HG02938 (cell line): ENCODE results near the gene SURF1.
"Not testable (repeated sequence)": the region's sequence is repeated elsewhere in the genome, so short reads cannot be mapped to it uniquely, and the experiment has no call there.

Experiments used
- ATAC-seq: cut with Tn5 transposase; IDR thresholded peaks from one replicate; pipeline ENCODE4 v1.9.1; 2021; ENCODE audit warnings: mild to moderate bottlenecking, moderate library complexity; ENCODE audit not compliant: unreplicated experiment

Gene SURF1

GRCh38 chr9:133327021-133327420 is 29.3 kb downstream of the SURF1 start:
- not testable (repeated sequence) for ATAC-seq

DNA sequence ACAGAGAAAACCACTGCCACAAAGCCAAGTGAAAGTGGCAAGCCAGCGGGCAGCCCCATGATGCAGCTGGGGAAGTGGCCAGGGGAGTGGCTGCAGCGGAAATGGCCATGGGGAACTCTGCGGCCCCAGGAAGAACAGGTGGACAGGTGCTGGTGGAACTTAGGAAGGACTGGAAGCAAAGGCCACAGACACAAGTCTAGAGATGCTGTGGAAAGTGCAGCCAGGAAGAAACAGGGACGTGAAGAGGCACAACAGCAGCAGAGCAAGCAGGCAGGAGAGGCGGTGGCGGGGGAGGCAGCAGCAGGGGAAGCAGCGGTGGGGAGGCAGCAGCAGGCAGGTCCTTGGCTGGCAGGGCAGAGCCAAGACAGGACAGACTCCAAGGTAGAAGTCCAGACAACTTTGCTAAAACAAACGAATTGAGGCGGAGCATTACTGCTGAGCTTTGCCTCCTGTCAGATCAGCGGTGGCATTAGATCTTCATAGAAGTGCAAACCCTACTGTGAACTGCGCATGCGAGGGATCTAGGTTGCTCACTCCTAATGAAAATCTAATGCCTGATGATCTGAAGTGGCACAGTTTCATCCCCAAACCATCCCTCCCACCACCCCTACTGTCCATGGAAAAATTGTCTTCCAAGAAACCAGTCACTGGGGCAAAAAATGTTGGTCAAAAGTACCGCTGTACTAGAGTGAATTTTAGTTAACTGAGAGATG is 32.1 kb downstream of the SURF1 start:
- ATAC-seq, result no peak

- no peak for ATAC-seq
These were observed 33.1 kb downstream of the SURF1 start for GRCh38 chr9:133323211-133323610.

- no peak for ATAC-seq
These were observed 33.6 kb downstream of the SURF1 start for GRCh38 chr9:133322701-133323100.

- ATAC-seq, result no peak
These were observed 34.8 kb downstream of the SURF1 start for GRCh38 chr9:133321411-133321935.

- ATAC-seq, result no peak
These were observed 35.8 kb downstream of the SURF1 start for GRCh38 chr9:133320421-133320881.

DNA sequence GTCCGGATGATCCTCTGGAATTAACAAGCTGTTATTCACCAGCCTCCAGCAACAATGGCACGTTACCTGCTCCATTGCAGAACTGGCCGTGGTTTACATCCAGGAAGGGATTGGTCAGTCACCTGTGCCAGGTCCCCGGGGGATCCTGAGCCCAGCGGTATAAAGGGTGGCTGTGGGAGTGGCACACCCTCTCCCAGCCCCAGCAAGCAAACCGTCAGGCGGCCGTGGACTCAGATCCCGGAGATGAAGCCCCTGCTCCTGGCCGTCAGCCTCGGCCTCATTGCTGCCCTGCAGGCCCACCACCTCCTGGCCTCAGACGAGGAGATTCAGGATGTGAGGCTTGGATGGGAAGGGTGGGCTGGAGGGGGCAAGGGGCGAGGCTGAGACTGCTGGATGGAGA is 38.7 kb downstream of the SURF1 start:
- ATAC-seq, result not testable (repeated sequence)

DNA sequence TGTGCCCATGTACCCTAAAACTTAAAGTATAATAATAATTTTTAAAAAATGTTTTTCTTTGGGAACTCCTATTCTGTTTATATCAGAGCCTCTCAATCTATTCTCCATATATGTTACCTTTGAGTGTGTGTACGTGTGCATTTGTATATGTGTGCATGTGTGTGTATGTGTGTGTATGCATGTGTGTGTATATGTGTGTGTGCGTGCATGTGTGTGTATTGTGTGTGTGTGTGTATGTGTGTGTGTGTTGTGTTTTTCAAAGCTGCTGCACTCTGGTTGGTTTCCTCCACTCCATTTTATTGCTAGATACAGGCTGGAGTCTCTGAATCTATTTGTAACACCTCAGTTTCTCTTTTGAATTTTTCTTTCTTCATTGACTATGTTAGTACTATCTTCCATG is 40.3 kb downstream of the SURF1 start:
- ATAC-seq, result no peak

- ATAC-seq, result no peak
These were observed 46.7 kb downstream of the SURF1 start for GRCh38 chr9:133309608-133310007.

DNA sequence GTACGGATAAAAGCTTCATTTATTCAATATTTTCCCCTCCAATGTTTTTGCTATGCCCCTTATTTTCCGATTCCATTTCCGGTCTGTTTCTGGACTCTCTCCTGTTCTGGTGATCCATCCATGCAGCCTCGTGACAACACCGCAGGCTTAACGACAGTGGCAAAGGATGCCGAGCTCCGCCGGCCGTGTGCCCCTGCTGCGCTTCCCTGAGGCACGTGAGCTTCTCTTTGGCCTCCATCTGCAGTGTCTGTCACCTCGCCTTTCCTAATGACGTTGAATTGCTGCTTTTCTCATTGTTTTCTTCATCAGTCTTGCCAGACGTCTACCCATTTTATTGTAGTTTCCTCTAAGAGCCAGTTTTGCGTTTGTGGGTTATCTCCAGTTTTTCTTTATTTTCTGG is 49.0 kb downstream of the SURF1 start:
- no peak for ATAC-seq

GRCh38 chr9:133306242-133307204 is 49.8 kb downstream of the SURF1 start:
- ATAC-seq, result no peak

- no peak for ATAC-seq
These were observed 50.6 kb downstream of the SURF1 start for GRCh38 chr9:133305731-133306130.

GRCh38 chr9:133304477-133305377 is 51.6 kb downstream of the SURF1 start:
- ATAC-seq, result no peak

DNA sequence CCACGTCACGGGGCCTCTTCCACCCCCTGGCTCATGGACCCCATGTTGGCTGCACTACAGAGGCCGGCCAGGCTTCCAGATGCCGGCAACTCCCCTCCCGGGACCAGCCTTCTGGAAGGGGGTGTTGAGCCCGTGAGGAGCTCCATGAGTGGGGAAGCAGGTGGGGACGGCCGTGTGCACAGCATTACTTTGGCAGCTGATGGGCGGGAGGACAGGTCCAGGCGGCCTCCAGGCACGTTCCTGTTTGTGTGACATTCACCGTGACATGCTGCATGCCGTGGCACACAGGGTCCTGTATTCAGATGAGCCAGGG is 52.2 kb downstream of the SURF1 start:
- no peak for ATAC-seq

DNA sequence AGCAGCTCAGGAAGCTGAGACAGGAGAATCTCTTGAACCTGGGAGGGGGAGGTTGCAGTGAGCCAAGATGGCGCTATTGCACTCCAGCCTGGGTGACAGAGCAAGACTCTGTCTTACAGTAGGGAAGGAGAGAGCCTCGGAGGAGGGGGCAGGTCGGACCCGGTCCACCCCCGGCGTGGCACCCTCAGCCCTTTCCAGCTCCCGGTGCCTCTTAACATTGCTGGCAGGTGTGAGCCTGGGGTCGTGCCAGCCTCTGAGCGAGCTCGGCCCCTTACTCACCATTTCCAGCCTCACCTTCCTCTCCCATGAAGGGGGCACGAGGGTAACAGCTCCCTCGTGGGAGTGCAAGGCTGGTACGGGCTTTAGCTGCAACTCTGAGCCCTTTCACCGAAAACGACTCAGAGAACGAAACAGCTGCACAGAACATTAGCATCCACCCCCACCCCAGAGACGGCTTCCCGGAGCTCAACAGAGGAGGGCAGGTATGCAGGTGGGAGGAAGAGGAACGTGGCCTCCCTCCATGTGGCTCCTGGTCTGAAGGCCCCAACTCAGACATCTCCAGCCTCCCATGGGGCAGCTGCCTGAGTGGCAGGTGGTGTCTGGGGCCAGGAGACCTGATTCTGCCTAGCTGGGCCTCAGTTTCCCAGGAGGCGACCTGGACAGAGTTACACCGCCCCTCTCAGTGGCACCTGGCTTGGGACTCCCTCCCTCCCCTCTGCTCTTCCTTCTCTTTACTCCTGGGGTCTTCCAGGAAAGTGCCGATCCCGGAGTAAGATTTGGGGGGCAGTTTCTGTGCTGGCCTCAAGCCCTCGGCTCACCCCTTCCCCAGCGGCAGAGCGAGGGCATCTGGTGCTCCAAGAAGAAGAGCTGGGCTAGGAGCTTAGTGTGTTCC is 52.8 kb downstream of the SURF1 start:
- ATAC-seq, result no peak
